Glomerular visceral epithelial cell (primary cell): ENCODE measurements around the gene GNAQ.
A peak's percentile ranks its signal among the peaks of the same experiment; 100 is the strongest.
"Not testable (repeated sequence)": the region's sequence is repeated elsewhere in the genome, so short reads cannot be mapped to it uniquely, and the experiment has no call there.

ENCODE experiments used
- DNase-seq: peaks from one replicate; pipeline ENCODE4 v3.0.0-alpha.2; 2016; ENCODE audit errors: extremely low spot score

Gene GNAQ

GRCh38 chr9:77771171-77771570 lies 260.4 kb downstream of the GNAQ start:
- no peak for DNase-seq

- DNase-seq: no peak
These were observed 261.3 kb downstream of the GNAQ start for GRCh38 chr9:77770340-77770739.

- DNase-seq: no peak
These were observed 262.4 kb downstream of the GNAQ start for GRCh38 chr9:77769246-77769645.

GRCh38 chr9:77766587-77766986 lies 265.0 kb downstream of the GNAQ start:
- no peak for DNase-seq

- no peak for DNase-seq
These were observed 265.8 kb downstream of the GNAQ start for GRCh38 chr9:77765781-77766259.

- DNase-seq: peak; percentile 33
These were observed 266.5 kb downstream of the GNAQ start for GRCh38 chr9:77764894-77765780.

- DNase-seq: no peak
These were observed 268.0 kb downstream of the GNAQ start for GRCh38 chr9:77763566-77763965.

GRCh38 chr9:77760919-77761318 lies 270.7 kb downstream of the GNAQ start:
- not testable (repeated sequence) for DNase-seq

- no peak for DNase-seq
These were observed 272.2 kb downstream of the GNAQ start for GRCh38 chr9:77759391-77759790.

GRCh38 chr9:77756449-77756848 lies 275.2 kb downstream of the GNAQ start:
- no peak for DNase-seq

GRCh38 chr9:77753180-77753579 lies 278.4 kb downstream of the GNAQ start:
- DNase-seq: no peak

GRCh38 chr9:77752554-77752953 lies 279.1 kb downstream of the GNAQ start:
- peak; percentile 28 for DNase-seq

- peak; percentile 59 for DNase-seq
These were observed 280.1 kb downstream of the GNAQ start for GRCh38 chr9:77751341-77752091.

- DNase-seq: no peak
These were observed 280.6 kb downstream of the GNAQ start for GRCh38 chr9:77750981-77751340.

- DNase-seq: no peak
These were observed 281.3 kb downstream of the GNAQ start for GRCh38 chr9:77750284-77750683.

GRCh38 chr9:77748214-77748772 lies 283.3 kb downstream of the GNAQ start:
- DNase-seq: no peak

GRCh38 chr9:77747163-77747562 lies 284.4 kb downstream of the GNAQ start:
- DNase-seq: no peak

GRCh38 chr9:77744841-77745430 lies 286.7 kb downstream of the GNAQ start:
- DNase-seq: no peak

- no peak for DNase-seq
These were observed 288.2 kb downstream of the GNAQ start for GRCh38 chr9:77743386-77743785.

GRCh38 chr9:77738932-77739331 lies 292.7 kb downstream of the GNAQ start:
- no peak for DNase-seq

GRCh38 chr9:77735494-77735893 lies 296.1 kb downstream of the GNAQ start:
- no peak for DNase-seq

GRCh38 chr9:77731930-77732329 lies 299.7 kb downstream of the GNAQ start:
- no peak for DNase-seq
